ENCODE data around the gene UBE2QL1.

- TF ChIP-seq JUNB (IDR thresholded peaks at IDR 0.05): no peak
- no peak for TF ChIP-seq CTCF (IDR thresholded peaks at IDR 0.05)
Observed at GRCh38 chr5:6496636-6497035, 48.0 kb downstream of the UBE2QL1 start.
